MM.1S (cell line): ENCODE results near the gene PSTPIP1.

Source experiments
- DNase-seq: peaks from one replicate; pipeline ENCODE4 v3.0.0-alpha.2; 2015
- H2AFZ ChIP-seq: fragments of 300-600 bp; sonication (generic); 2 replicates; pipeline ENCODE4 v1.6.0; 2016; ENCODE audit warnings: antibody characterized with exemption, low read length
- H3F3A ChIP-seq: fragments of 300-600 bp; sonication (generic); 2 replicates; pipeline ENCODE4 v1.6.1; 2016; ENCODE audit warnings: mild to moderate bottlenecking, antibody characterized with exemption, low read length, moderate library complexity, mixed read lengths; ENCODE audit not compliant: insufficient read depth
- H3K27ac ChIP-seq: fragments of 300-600 bp; sonication (generic); 2 replicates; pipeline ENCODE4 v1.5.1; 2016; ENCODE audit warnings: mild to moderate bottlenecking, low read length
- H3K27me3 ChIP-seq: fragments of 300-600 bp; sonication (generic); replicated peaks from 2 replicates; pipeline ENCODE4 v1.6.0; 2016; ENCODE audit warnings: low read length; ENCODE audit not compliant: insufficient read depth
- H3K36me3 ChIP-seq: fragments of 300-600 bp; sonication (generic); replicated peaks from 2 replicates; pipeline ENCODE4 v1.6.1; 2016; ENCODE audit warnings: mild to moderate bottlenecking, low read length, mixed read lengths; ENCODE audit not compliant: insufficient read depth
- H3K4me1 ChIP-seq: fragments of 300-600 bp; sonication (generic); 2 replicates; pipeline ENCODE4 v1.6.1; 2016; ENCODE audit warnings: low read length, mixed read lengths
- H3K4me2 ChIP-seq: fragments of 300-600 bp; sonication (generic); 2 replicates; pipeline ENCODE4 v1.6.0; 2016; ENCODE audit warnings: low read depth, low read length
- H3K4me3 ChIP-seq: fragments of 300-600 bp; sonication (generic); 2 replicates; pipeline ENCODE4 v1.5.1; 2016; ENCODE audit warnings: low read length, mixed read lengths
- H3K79me2 ChIP-seq: fragments of 300-600 bp; sonication (generic); 2 replicates; pipeline ENCODE4 v1.6.1; 2016; ENCODE audit warnings: mixed run types, low read length, mixed read lengths
- H3K9ac ChIP-seq: fragments of 300-600 bp; sonication (generic); 2 replicates; pipeline ENCODE4 v1.6.1; 2016; ENCODE audit warnings: low read length, mixed read lengths
- H3K9me2 ChIP-seq: fragments of 300-600 bp; sonication (generic); replicated peaks from 2 replicates; pipeline ENCODE4 v1.6.1; 2016; ENCODE audit warnings: mild to moderate bottlenecking, low read length, mixed read lengths; ENCODE audit not compliant: insufficient read depth
- H3K9me3 ChIP-seq: fragments of 300-600 bp; sonication (generic); replicated peaks from 2 replicates; pipeline ENCODE4 v1.6.1; 2016; ENCODE audit warnings: mild to moderate bottlenecking, low read length, mixed read lengths; ENCODE audit not compliant: insufficient read depth
- H4K20me1 ChIP-seq: fragments of 300-600 bp; sonication (generic); 2 replicates; pipeline ENCODE4 v1.6.1; 2016; ENCODE audit warnings: mild to moderate bottlenecking, low read length, moderate library complexity, mixed read lengths; ENCODE audit not compliant: insufficient read depth
- EZH2 ChIP-seq: fragments of 300-600 bp; sonication (generic); optimal IDR thresholded peaks from 2 replicates; pipeline ENCODE3; 2017; ENCODE audit warnings: low read depth, mild to moderate bottlenecking, antibody characterized with exemption, low read length, mixed read lengths
- EZH2phosphoT487 ChIP-seq: fragments of 300-600 bp; sonication (generic); IDR thresholded peaks from 2 replicates; pipeline ENCODE4 v1.6.1; 2018; ENCODE audit warnings: antibody characterized with exemption, low read length
- TF ChIP-seq, protein P1 (sequence below): fragments of 300-600 bp; sonication (generic); IDR thresholded peaks from 2 replicates; pipeline ENCODE4 v1.5.1; 2016; ENCODE audit warnings: antibody characterized with exemption, low read length, mixed read lengths

The PSTPIP1 gene

DNA sequence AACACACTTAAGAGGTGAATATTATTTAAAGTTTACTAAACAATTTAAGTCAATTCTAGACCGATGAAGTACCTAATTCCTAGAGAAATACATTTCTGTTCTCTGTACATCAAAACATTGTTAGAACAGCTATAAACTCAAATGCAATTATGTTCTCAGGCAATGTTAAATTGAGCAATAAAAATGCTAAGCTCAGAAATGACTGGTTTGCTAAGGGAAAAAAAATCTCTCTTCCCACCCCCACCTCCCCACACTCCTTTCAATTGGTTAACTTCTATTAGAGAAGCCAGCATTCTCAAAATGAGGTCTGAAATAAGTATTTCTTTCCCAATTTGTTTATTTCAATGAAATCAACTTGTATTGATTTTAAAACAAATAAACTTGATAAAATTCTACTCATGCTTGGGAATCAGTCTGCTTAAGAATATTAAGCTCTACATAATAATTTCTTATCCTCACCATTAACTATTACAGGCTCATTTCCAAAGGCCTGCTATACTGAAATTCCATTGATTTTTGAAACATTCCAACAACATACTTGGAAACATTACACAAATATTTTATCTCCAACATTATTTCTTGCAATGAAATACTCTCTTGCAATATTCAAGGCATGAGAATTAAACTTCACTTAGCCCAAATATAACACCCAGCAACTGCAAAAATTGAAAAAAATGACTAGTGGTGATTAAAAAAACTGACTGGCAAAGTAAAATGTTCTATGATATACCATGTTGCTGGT, 53.4 kb downstream of the PSTPIP1 start:
- H3K36me3 ChIP-seq: no peaks in the 10 kb centered on the region; the same call in 1 of the 2 replicates

DNA sequence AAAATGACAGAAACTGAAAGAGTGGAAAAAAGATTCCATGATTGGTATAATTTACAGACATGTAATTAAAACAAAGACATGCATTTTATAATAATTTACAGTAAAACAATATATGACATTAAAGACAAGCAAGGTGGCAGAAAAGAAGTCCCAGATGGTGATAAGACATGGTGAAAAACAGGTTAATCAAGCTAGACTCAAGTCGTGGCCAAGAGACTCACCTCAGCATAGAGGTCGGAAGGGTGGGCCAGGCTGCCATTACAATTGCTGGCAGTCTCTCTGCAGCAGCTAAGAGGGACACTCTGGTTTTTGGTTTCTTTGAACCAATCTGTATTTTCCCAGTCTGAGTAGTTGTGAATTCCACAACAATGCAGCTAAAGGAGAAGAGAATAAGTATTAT, 57.6 kb downstream of the PSTPIP1 start:
- Histone ChIP-seq H3K79me2 (peaks cover 16% of the 10 kb centered on the region), H3K36me3 (no peaks in the 10 kb centered on the region), H3K4me2 (no peak overlapping the region), H3K4me1 (no peaks in the 10 kb centered on the region), H3K4me3 (no peak overlapping the region), H3K27me3 (no peaks in the 10 kb centered on the region), H3F3A (no peaks in the 10 kb centered on the region; the same call in 1 of the 2 replicates), H2AFZ (no peak overlapping the region), H3K9me2 (no peaks in the 10 kb centered on the region), H3K27ac (no peak overlapping the region), H3K9ac (no peak overlapping the region), H4K20me1 (no peaks in the 10 kb centered on the region), H3K9me3 (no peaks in the 10 kb centered on the region)
- DNase-seq: no peak
- TF ChIP-seq, protein P1, sequence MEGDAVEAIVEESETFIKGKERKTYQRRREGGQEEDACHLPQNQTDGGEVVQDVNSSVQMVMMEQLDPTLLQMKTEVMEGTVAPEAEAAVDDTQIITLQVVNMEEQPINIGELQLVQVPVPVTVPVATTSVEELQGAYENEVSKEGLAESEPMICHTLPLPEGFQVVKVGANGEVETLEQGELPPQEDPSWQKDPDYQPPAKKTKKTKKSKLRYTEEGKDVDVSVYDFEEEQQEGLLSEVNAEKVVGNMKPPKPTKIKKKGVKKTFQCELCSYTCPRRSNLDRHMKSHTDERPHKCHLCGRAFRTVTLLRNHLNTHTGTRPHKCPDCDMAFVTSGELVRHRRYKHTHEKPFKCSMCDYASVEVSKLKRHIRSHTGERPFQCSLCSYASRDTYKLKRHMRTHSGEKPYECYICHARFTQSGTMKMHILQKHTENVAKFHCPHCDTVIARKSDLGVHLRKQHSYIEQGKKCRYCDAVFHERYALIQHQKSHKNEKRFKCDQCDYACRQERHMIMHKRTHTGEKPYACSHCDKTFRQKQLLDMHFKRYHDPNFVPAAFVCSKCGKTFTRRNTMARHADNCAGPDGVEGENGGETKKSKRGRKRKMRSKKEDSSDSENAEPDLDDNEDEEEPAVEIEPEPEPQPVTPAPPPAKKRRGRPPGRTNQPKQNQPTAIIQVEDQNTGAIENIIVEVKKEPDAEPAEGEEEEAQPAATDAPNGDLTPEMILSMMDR: no peak
- TF ChIP-seq EZH2phosphoT487 (no peak), EZH2 (no peak)

More for the DNA sequence above, 53.4 kb downstream of the PSTPIP1 start:
- Histone ChIP-seq H3K4me2 (no peak overlapping the region), H2AFZ (no peak overlapping the region), H3K9me2 (no peaks in the 10 kb centered on the region), H3K9me3 (no peaks in the 10 kb centered on the region), H3K27ac (no peak overlapping the region), H3K9ac (no peak overlapping the region), H3K27me3 (no peaks in the 10 kb centered on the region), H4K20me1 (no peaks in the 10 kb centered on the region), H3K4me1 (no peaks in the 10 kb centered on the region), H3K79me2 (no peaks in the 10 kb centered on the region), H3K4me3 (no peak overlapping the region), H3F3A (no peaks in the 10 kb centered on the region)
- no peak for DNase-seq
- TF ChIP-seq EZH2phosphoT487: no peak

DNA sequence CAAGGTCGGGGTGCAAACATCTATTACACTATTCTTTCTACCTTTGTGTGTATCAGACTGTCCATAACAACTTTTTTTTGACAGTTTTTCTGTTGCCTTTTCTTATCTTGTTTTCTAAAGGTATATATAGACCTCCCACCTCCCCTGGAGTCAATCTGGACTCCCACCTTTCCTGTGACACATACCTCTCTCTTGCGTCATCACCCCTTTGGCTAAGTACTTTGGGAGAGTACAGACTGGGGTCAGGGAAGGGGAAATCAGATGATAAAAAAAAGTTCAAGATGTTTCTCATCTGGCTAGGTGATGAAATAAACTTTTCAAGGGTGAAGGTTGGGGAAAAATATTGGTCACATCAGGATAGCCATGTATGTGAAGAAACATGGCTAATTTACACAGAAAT, 58.8 kb downstream of the PSTPIP1 start:
- TF ChIP-seq EZH2: no peak
- Histone ChIP-seq H3K9me3 (no peaks in the 10 kb centered on the region), H3K36me3 (no peaks in the 10 kb centered on the region), H2AFZ (no peak overlapping the region), H3K27me3 (no peaks in the 10 kb centered on the region), H3F3A (no peaks in the 10 kb centered on the region; the same call in 1 of the 2 replicates), H3K79me2 (peaks cover 27% of the 10 kb centered on the region), H3K27ac (no peak overlapping the region), H4K20me1 (no peaks in the 10 kb centered on the region), H3K9me2 (no peaks in the 10 kb centered on the region), H3K4me3 (no peak overlapping the region), H3K4me1 (no peaks in the 10 kb centered on the region), H3K4me2 (no peak overlapping the region), H3K9ac (no peak overlapping the region)
- no peak for DNase-seq

DNA sequence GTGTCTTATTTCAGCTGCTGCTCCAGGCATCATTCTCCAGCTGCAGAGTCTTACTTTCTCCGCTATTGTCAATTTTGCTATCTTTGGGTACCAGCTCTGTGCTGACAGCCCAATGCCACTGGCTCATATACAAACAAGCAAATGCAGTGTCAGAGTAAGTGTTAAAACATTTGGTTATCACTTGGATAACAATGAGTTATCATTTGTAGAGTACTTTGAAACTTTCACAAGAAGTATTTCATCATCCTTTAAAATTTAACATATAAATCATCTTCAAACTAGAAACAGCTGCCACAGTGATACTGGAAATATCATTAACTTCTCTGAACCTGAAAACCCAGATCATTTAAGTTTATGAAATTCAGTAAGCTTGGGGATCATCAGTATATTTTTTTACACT, 62.1 kb downstream of the PSTPIP1 start:
- no peak overlapping the region for H3K4me2 ChIP-seq
- no peak overlapping the region for H3K4me3 ChIP-seq
- no peaks in the 10 kb centered on the region for H3K36me3 ChIP-seq
- no peaks in the 10 kb centered on the region for H3K27me3 ChIP-seq
- H3K79me2 ChIP-seq: peaks cover 41% of the 10 kb centered on the region
- peaks cover 18% of the 10 kb centered on the region for H3F3A ChIP-seq
- H4K20me1 ChIP-seq: no peaks in the 10 kb centered on the region
- no peak for DNase-seq
- H2AFZ ChIP-seq: no peak overlapping the region
- peaks cover 14% of the 10 kb centered on the region for H3K4me1 ChIP-seq
- no peak overlapping the region for H3K9ac ChIP-seq
- H3K27ac ChIP-seq: no peak overlapping the region
- no peaks in the 10 kb centered on the region for H3K9me3 ChIP-seq
- no peaks in the 10 kb centered on the region for H3K9me2 ChIP-seq
- no peak for TF ChIP-seq EZH2phosphoT487
- no peak for TF ChIP-seq EZH2
- TF ChIP-seq, protein P1: no peak
